ENCODE measurements around the gene ADAMTS12. TPM values are rescaled to one million over a fixed set of nuclear protein-coding genes. Genes with fewer than 3 reads are reported as not detected.

Gene ADAMTS12
- total RNA-seq, 1 donor from 2014 or later = 32.1 TPM

DNA sequence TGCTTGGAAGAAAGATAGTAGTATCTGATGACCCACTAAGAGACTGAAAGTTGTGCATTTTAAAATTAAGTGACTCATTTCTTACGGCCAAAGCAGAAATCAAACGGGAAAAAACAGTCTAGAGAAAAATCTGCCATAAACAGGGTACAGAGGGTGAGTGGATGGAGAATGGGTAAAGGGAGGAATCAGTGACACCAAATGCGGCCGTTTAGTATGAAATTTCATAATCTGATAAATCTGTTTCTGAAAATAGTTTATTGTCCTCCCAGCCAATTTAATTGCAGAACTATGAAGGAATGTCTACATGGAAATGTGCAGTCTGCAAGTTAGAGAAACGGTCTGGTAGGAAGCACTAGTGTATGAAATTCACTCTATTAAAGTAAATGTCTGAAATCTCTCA lies 39.5 kb downstream of the ADAMTS12 start:
- peaks cover 20% of the 10 kb centered on the region for H3K4me1 Mint-ChIP-seq (ENCODE audit: unreplicated experiment)
- no peak for DNase-seq (ENCODE audit: extremely low spot score, unreplicated experiment)
- H3K27ac Mint-ChIP-seq = no peak overlapping the region
- H3K4me3 Mint-ChIP-seq = no peak overlapping the region
- TF ChIP-seq, protein P1, sequence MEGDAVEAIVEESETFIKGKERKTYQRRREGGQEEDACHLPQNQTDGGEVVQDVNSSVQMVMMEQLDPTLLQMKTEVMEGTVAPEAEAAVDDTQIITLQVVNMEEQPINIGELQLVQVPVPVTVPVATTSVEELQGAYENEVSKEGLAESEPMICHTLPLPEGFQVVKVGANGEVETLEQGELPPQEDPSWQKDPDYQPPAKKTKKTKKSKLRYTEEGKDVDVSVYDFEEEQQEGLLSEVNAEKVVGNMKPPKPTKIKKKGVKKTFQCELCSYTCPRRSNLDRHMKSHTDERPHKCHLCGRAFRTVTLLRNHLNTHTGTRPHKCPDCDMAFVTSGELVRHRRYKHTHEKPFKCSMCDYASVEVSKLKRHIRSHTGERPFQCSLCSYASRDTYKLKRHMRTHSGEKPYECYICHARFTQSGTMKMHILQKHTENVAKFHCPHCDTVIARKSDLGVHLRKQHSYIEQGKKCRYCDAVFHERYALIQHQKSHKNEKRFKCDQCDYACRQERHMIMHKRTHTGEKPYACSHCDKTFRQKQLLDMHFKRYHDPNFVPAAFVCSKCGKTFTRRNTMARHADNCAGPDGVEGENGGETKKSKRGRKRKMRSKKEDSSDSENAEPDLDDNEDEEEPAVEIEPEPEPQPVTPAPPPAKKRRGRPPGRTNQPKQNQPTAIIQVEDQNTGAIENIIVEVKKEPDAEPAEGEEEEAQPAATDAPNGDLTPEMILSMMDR (conservative IDR thresholded peaks at IDR 0.05) = no peak
- H3K9me3 Mint-ChIP-seq = no peaks in the 10 kb centered on the region
- no peaks in the 10 kb centered on the region for H3K36me3 Mint-ChIP-seq
- no peaks in the 10 kb centered on the region for H3K27me3 Mint-ChIP-seq

GRCh38 chr5:33850100-33850594 lies 41.6 kb downstream of the ADAMTS12 start:
- Mint-ChIP-seq H3K36me3 (no peaks in the 10 kb centered on the region), H3K4me3 (no peak overlapping the region), H3K4me1 (ENCODE audit: unreplicated experiment) (peaks cover 18% of the 10 kb centered on the region), H3K27me3 (no peaks in the 10 kb centered on the region), H3K9me3 (no peaks in the 10 kb centered on the region), H3K27ac (no peak overlapping the region)
- TF ChIP-seq, protein P1 (conservative IDR thresholded peaks at IDR 0.05) = no peak
- no peak for DNase-seq (ENCODE audit: extremely low spot score, unreplicated experiment)

GRCh38 chr5:33848554-33848953 lies 43.2 kb downstream of the ADAMTS12 start:
- TF ChIP-seq, protein P1 (conservative IDR thresholded peaks at IDR 0.05) = no peak
- Mint-ChIP-seq H3K27ac (no peak overlapping the region), H3K9me3 (no peaks in the 10 kb centered on the region), H3K36me3 (peaks cover under 1% of the 10 kb centered on the region), H3K27me3 (no peaks in the 10 kb centered on the region), H3K4me3 (no peak overlapping the region), H3K4me1 (ENCODE audit: unreplicated experiment) (peaks cover 6% of the 10 kb centered on the region)
- DNase-seq (ENCODE audit: extremely low spot score, unreplicated experiment) = no peak

DNA sequence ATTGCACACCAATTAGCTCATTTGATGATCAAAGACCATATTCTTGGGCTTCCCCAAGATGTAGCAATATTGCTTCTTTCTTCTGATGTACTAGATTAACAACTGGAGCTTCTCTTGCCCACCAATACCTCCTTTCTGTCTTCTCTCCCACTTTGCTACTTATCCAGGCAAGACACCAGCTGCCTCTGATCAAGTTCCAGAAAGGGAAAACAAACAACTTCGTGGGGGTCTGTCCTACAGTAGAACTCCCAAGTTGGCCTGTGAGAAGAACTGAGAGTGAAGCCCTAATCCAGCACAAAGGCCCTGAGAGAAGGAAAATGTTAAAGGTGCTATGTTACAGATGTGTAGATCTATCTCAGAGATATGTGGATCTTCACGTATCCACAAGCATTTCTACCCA lies 44.9 kb downstream of the ADAMTS12 start:
- Mint-ChIP-seq H3K9me3 (peaks cover 5% of the 10 kb centered on the region), H3K36me3 (peaks cover 4% of the 10 kb centered on the region), H3K27me3 (no peaks in the 10 kb centered on the region), H3K4me3 (no peak overlapping the region), H3K4me1 (ENCODE audit: unreplicated experiment) (no peaks in the 10 kb centered on the region), H3K27ac (no peak overlapping the region)
- TF ChIP-seq, protein P1 (conservative IDR thresholded peaks at IDR 0.05) = no peak
- no peak for DNase-seq (ENCODE audit: extremely low spot score, unreplicated experiment)

- Mint-ChIP-seq H3K4me1 (ENCODE audit: unreplicated experiment) (no peaks in the 10 kb centered on the region), H3K9me3 (peaks cover 5% of the 10 kb centered on the region), H3K27me3 (no peaks in the 10 kb centered on the region), H3K27ac (no peak overlapping the region), H3K36me3 (peaks cover 4% of the 10 kb centered on the region), H3K4me3 (no peak overlapping the region)
- TF ChIP-seq, protein P1 (conservative IDR thresholded peaks at IDR 0.05) = no peak
- no peak for DNase-seq (ENCODE audit: extremely low spot score, unreplicated experiment)
Measured at GRCh38 chr5:33843579-33843978, 48.2 kb downstream of the ADAMTS12 start.

GRCh38 chr5:33842456-33842855 lies 49.3 kb downstream of the ADAMTS12 start:
- TF ChIP-seq, protein P1 (conservative IDR thresholded peaks at IDR 0.05) = no peak
- DNase-seq (ENCODE audit: extremely low spot score, unreplicated experiment) = no peak
- no peak overlapping the region for H3K4me3 Mint-ChIP-seq
- peaks cover 4% of the 10 kb centered on the region for H3K36me3 Mint-ChIP-seq
- no peaks in the 10 kb centered on the region for H3K27me3 Mint-ChIP-seq
- no peak overlapping the region for H3K27ac Mint-ChIP-seq
- H3K4me1 Mint-ChIP-seq (ENCODE audit: unreplicated experiment) = no peaks in the 10 kb centered on the region
- peaks cover 5% of the 10 kb centered on the region for H3K9me3 Mint-ChIP-seq

All from type B pancreatic cell (in vitro differentiated cells).